ENCODE measurements around the gene OR2T33.
"Not testable (repeated sequence)": the region's sequence is repeated elsewhere in the genome, so short reads cannot be mapped to it uniquely, and the experiment has no call there.

The OR2T33 gene
- long read RNA-seq = 0 reads

- H3K27ac ChIP-seq (replicated peaks) = no peak within 1 kb of the TSS
- DNase-seq (ENCODE audit: low read depth in 1 of 2, low spot score in 1 of 2) = no peak
- H3K27me3 ChIP-seq (ENCODE audit: insufficient read depth, poor library complexity, severe bottlenecking) = no peaks in the 10 kb centered on the region
- H3K4me3 ChIP-seq (replicated peaks; ENCODE audit: insufficient read depth, low read length) = no peak within 1 kb of the TSS
- TF ChIP-seq GABPA (IDR thresholded peaks at IDR 0.05; ENCODE audit: low read depth) (no peak), CTCF (IDR thresholded peaks at IDR 0.05; ENCODE audit: insufficient read depth, low read length) (no peak), POLR2AphosphoS5 (IDR thresholded peaks at IDR 0.05; ENCODE audit: low read depth) (no peak), REST (IDR thresholded peaks at IDR 0.05; ENCODE audit: insufficient replicate concordance, low read depth) (no peak), SPI1 (IDR thresholded peaks at IDR 0.05; ENCODE audit: borderline replicate concordance, low read depth) (no peak)
These were observed at the start of gene OR2T33 for GRCh38 chr1:248277876-248278275. TSS of gene OR2T33 (minus strand) at chr1:248277976. CDS start at chr1:248273814, 4,162 bp downstream.

DNA sequence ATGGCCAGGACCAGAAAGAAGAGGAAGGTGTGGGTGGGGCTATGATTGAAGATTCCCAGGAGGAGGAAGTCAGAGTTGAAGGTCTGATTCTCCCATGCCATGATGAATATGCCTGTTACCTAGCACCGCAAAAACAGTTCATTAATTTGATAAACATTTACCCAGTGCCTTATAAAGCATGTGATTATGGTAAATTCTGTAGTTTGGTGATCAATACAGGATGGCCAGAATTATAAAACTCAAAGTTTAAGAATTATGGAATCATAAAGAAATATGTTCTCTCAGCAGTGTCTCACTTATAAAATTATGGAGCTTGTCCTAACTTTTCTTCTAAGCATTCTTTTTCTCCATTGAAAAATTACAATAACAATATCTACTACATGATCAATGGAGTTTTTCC lies 46.7 kb upstream of the OR2T33 start, which contains the start of gene OR2M7:
OR2M7 (minus strand) TSS at position 101 of the 400 bp plus-strand sequence; CDS start at position 101, 0 bp downstream.
- no peak for DNase-seq (ENCODE audit: low read depth in 1 of 2, low spot score in 1 of 2)
- Histone ChIP-seq H3K27ac (replicated peaks) (no peak within 1 kb of the TSS), H3K4me3 (replicated peaks; ENCODE audit: insufficient read depth, low read length) (no peak within 1 kb of the TSS), H3K27me3 (ENCODE audit: insufficient read depth, poor library complexity, severe bottlenecking) (no peaks in the 10 kb centered on the region)
- no peak for TF ChIP-seq SPI1 (IDR thresholded peaks at IDR 0.05; ENCODE audit: borderline replicate concordance, low read depth)
- TF ChIP-seq CTCF (IDR thresholded peaks at IDR 0.05; ENCODE audit: insufficient read depth, low read length) = no peak
- TF ChIP-seq REST (IDR thresholded peaks at IDR 0.05; ENCODE audit: insufficient replicate concordance, low read depth) = no peak
- TF ChIP-seq GABPA (IDR thresholded peaks at IDR 0.05; ENCODE audit: low read depth) = no peak
- TF ChIP-seq POLR2AphosphoS5 (IDR thresholded peaks at IDR 0.05; ENCODE audit: low read depth) = no peak

GRCh38 chr1:248316796-248317195 lies 39.0 kb upstream of the OR2T33 start:
- no peak for TF ChIP-seq CTCF (IDR thresholded peaks at IDR 0.05; ENCODE audit: insufficient read depth, low read length)
- no peak for TF ChIP-seq GABPA (IDR thresholded peaks at IDR 0.05; ENCODE audit: low read depth)
- no peak for TF ChIP-seq REST (IDR thresholded peaks at IDR 0.05; ENCODE audit: insufficient replicate concordance, low read depth)
- no peak for TF ChIP-seq POLR2AphosphoS5 (IDR thresholded peaks at IDR 0.05; ENCODE audit: low read depth)
- TF ChIP-seq SPI1 (IDR thresholded peaks at IDR 0.05; ENCODE audit: borderline replicate concordance, low read depth) = no peak
- Histone ChIP-seq H3K4me3 (replicated peaks; ENCODE audit: insufficient read depth, low read length) (no peak overlapping the region), H3K27ac (replicated peaks) (no peak overlapping the region), H3K27me3 (ENCODE audit: insufficient read depth, poor library complexity, severe bottlenecking) (no peaks in the 10 kb centered on the region)
- DNase-seq (ENCODE audit: low read depth in 1 of 2, low spot score in 1 of 2) = no peak

- H3K27ac ChIP-seq (replicated peaks); DNase-seq (ENCODE audit: low read depth in 1 of 2, low spot score in 1 of 2); H3K27me3 ChIP-seq (ENCODE audit: insufficient read depth, poor library complexity, severe bottlenecking); H3K4me3 ChIP-seq (replicated peaks; ENCODE audit: insufficient read depth, low read length): not testable (repeated sequence)
These were observed 29.0 kb upstream of the OR2T33 start for GRCh38 chr1:248306740-248307139.

All from HL-60 (cell line).